Urothelium cell line (cell line): ENCODE results near the gene RIPOR2.

Experiments used
- DNase-seq: peaks from one replicate; pipeline ENCODE4 v3.0.0; 2011; ENCODE audit warnings: low spot score, mixed read lengths
- FAIRE-seq: peaks from 2 replicates; lab custom pipeline; 2011; peaks lifted over from hg19 to GRCh38; lab: Jason Lieb, UNC

RIPOR2 gene, protein sequence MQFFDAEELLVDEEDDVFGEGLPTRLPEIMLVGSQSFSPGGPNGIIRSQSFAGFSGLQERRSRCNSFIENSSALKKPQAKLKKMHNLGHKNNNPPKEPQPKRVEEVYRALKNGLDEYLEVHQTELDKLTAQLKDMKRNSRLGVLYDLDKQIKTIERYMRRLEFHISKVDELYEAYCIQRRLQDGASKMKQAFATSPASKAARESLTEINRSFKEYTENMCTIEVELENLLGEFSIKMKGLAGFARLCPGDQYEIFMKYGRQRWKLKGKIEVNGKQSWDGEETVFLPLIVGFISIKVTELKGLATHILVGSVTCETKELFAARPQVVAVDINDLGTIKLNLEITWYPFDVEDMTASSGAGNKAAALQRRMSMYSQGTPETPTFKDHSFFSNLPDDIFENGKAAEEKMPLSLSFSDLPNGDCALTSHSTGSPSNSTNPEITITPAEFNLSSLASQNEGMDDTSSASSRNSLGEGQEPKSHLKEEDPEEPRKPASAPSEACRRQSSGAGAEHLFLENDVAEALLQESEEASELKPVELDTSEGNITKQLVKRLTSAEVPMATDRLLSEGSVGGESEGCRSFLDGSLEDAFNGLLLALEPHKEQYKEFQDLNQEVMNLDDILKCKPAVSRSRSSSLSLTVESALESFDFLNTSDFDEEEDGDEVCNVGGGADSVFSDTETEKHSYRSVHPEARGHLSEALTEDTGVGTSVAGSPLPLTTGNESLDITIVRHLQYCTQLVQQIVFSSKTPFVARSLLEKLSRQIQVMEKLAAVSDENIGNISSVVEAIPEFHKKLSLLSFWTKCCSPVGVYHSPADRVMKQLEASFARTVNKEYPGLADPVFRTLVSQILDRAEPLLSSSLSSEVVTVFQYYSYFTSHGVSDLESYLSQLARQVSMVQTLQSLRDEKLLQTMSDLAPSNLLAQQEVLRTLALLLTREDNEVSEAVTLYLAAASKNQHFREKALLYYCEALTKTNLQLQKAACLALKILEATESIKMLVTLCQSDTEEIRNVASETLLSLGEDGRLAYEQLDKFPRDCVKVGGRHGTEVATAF

DNA sequence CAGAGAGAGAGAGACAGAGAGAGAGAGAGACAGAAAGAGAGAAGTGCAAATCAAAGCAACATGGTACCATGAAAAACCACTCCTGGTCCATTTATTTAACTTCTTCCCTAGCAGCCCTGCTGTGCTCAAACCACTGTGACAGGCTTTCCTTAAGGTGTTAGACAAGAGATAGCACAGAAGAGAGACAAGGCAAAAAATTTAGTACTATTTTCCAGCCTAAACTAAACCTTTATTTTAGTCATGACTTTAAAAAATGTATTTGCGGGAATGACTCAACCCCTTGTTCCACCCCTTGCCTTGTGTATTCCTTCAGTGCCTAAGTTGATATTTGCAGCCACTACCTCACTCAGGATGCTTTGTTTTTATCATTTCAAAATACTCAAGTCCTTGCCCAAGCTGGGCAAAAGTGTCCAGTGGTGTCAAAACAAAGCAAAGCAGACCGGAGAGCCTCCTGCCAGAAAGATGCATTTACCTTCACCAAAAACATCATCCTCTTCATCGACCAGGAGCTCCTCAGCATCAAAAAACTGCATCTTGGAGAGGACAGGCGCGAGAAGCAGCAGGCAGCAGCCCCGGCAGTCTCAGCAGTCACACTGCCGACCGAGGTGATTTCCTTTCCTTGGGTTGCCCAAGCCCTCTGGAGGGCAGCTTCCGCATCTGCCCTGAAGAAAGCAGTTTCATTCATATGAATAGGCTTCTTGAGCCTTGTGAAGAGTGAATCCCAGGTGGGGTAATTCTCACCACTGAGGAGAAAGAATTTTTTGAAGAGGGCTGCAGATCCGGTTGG is at the start of gene RIPOR2:
TSS of gene RIPOR2 (minus strand) at position 595 of the 787 bp plus-strand sequence. CDS start at position 533, 62 bp downstream.
- DNase-seq (no peak), FAIRE-seq (no peak)

DNA sequence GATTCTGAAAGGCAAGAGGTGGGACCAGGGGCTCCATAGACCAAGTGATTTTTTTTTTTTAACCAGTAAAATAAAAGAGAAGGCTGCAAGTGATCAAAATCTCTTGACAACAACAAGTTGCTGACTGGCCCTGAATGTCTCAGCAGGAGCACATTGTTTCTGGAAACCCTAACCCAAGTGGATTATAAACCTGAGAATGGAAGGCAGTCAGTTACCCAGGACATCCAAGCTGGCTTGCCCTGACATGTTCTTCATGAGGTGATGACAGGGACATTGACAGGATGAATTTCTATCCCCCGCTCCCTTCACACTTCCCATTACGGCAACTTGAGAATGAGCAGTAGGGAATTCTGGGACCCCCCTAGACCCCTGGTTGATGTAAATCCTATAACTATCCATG is 49.6 kb upstream of the RIPOR2 start:
- DNase-seq (no peak), FAIRE-seq (no peak)

DNA sequence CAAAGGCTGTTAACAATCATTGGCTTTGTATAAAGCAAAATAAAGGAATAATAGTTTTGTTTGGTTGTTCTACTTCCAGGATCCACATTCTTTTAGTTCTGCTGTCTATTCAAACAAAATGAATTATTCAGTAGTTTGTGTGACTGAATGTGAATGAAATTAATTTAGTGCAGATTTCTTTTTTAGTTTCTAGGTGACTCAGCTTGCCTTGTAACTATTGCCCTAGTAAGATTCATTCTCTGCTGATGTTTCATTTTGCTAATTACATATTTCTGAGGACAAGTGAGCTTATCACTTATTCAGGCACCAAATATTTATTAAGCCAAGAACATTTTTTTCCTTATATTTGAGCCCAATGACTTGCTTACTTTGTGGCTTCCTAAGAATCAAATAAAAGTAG is 46.5 kb upstream of the RIPOR2 start:
- FAIRE-seq (no peak), DNase-seq (no peak)

DNA sequence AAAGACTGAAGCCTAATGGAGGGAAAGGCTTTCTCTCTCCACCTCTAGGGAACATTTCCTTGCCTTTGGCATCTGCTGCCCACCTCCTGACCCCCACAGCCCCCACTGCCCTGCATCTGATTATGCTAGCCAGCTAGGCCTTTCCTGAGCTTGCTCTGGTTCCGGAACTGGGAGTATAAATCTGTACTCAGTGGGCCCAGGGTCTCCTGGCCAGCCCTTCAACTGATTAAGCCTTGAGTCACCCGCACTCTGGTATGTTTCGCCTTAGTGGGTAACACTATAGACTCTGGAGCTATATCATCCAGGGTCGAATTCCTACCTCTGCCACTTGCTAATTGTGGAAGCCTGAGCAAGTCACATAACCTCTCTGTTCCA is 45.6 kb upstream of the RIPOR2 start:
- FAIRE-seq, result no peak

DNA sequence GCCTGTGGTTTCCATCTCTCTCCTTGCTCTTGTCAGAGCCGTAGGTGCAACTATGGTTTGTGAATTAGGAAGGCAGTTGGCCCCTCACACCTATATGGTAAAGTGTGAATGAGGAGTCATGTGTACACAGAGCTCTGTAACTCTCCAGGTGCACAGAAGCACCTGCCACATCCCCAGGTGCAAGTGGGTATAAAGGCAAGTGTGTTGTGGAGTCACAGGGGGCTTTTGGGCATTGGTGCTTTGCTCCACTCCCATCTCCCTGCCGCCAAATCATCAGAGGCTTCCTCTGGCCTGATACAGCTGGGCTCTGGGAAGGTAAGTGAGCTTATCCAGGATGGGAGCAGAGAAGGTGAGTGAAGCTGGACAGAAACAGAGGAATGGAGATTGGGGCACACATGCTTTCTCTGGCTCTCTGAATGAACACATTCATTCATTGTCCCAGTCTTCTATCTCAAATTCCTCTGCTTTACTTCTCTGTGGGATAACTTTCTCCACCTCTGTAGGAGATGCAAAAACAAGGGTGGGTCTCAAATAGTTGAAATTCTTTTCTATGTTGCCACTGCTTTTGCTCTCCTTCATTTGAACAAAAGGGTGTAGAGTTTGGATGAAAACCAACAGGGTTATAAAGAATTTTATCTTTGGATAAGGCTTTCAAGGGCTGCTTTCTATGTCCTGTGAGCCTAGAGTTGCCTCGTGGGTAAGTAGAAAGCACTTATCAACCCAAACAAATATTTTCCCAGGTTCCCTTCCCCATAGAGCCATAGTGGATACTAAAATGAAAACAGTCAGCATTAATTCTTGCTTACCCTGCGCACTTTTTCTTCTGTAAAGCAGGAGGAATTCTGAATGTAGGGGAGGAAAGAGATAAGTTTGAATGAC is 45.0 kb upstream of the RIPOR2 start:
- peak; percentile 25 for DNase-seq
- FAIRE-seq, result no peak

More for the DNA sequence above, 45.6 kb upstream of the RIPOR2 start:
- peak; percentile 13 for DNase-seq

DNA sequence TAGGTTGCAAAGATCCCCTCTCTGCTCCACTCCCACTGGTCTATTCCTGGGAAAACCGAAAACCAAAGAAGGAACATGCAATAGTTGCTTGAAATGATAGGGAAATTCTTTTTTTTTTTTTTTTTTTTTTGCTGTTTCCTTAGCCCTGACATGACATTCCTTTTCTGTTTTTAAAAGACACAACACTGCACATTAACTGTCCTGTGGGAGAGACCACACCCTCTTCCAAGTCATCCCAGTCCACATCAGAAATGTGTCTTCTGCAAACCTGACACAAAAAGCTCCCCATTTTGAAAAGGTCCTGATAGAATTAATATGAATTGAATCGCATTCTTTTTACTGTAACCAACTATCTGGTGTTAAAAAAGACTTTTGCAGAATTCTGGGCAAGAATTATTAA is 43.4 kb upstream of the RIPOR2 start:
- no peak for DNase-seq
- no peak for FAIRE-seq

DNA sequence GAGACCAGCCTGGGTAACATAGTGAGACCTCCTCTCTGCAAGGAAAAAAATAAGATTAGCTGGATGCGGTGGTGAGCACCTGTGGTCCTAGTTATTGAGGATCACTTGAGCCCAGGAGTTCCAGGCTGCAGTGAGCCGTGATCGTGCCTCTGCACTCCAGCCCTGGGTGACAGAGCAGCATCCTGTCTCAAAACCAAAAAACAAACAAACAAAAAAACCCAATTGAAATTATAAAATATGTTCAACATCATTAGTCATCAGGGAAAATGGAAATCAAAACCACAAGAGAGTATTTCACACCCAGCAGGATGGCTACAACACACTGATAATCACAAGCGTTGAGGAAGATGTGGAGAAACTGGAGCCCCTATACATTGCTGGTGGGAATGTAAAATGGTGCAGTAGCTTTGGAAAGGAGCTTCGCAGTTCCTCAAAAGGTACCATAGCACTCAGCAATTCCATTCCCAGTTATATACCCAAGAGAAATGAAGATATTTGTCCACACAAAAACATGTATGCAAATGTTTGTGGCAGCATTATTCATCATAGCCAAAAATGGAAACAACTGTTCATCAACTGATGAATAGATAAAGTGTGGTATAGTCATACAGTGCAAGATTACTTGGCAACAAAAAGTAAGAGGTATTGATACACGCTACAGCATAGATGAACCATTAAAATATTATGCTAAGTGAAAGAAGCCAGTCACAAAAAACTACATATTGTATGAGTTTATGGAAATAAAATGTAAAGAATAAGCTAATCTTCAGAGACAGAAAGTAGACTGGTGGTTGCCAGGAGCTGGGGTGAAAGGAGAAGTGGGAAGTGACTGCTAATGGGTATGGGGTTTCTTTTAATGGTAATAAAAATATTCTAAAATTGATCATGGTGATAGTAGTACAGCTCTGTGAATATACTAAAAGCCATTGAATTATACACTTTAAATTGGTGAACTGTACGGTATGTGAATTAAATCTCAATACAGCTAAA is 38.7 kb upstream of the RIPOR2 start:
- FAIRE-seq, result no peak
- DNase-seq, result no peak

DNA sequence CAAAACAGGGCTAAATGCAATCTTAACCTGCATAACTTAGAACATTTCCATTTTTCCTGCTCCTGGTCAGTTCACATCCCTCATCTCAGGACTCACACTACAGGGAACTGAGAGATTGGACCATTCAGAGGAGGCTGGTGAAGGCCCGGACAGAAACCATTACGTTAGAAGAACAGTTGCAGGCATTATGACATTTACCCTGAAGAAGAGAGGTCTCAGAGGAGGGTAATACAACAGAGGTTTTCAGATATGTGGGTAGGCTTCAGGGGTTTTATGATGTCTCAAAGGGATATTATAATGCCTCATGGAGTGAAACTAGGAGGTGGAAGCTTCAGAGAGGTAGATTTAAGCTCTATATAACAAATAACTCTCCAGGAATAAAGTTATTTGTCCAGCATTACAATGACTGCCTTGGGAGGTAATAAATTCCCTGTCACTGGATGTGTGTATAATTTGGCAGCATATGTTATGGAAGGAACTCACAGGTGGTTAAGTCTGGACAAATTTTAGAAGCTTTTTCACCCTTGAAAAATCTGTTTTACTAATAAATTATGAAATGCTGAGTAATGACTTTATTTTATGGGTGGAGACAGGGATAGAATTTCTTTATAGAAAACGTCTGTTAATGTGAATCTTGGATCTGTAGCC is 36.7 kb upstream of the RIPOR2 start:
- FAIRE-seq (no peak), DNase-seq (no peak)

DNA sequence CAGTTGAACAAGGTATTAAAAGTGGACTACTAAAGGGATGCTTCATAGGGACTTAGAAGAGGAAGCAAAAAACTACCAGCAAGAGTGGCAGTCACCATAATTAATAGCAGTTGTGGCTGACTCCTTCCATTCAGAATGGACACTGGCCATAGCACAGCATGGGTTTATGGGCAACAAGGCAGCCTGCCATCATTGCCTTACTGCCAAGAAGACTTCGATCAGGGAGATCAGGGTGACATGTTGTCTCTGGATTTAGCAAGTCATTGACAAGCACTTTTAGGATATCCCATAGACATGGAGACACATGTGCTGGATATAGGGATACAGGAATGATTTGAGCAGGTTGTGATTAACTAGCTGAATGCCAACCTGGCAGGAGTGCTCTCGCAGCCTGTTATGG is 35.3 kb upstream of the RIPOR2 start:
- FAIRE-seq, result no peak
- no peak for DNase-seq

DNA sequence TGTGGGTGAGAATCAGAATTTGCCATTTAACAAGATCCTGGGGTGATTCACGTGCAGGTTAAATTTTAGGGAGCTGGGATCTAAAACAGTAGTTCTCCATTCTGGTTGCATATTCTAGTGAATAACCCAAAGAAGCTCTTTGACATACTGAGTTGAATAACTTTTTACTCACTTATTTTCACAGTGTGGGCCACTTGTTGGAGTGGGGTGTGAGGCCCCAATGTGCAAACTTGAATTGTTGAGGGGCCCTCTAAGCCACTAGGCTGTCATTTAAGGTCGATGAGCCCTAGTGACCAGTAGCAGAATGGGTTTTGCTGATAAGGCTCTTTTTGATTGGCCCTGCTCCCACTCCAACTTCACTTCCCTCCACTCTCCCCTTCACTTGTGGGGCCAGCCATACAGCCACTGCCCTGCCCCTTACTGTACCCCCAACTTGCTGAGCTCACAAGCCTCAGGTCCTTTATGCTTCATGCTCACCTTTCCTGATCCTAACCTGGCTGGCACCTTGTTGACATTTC is 33.6 kb upstream of the RIPOR2 start:
- FAIRE-seq, result no peak
- DNase-seq, result no peak

DNA sequence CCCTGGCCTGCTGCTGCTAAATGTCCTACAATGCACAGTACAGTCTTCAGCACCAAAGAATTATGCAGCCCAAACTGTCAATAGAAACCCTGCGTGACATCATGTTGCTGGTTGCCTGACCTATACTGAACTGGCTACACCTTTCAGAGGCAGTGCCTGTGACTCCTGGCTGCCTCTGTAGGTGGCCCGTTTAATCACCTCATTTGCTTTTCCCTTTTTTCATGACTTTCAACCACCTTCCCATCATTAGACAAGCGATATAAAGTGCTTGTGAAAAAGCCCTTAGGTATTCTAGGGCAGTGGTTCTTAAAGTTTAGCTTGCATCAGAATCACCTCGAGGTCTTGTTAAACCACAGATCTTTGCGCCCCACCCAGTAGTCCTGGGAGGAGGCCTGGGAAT is 33.0 kb upstream of the RIPOR2 start:
- FAIRE-seq, result no peak

DNA sequence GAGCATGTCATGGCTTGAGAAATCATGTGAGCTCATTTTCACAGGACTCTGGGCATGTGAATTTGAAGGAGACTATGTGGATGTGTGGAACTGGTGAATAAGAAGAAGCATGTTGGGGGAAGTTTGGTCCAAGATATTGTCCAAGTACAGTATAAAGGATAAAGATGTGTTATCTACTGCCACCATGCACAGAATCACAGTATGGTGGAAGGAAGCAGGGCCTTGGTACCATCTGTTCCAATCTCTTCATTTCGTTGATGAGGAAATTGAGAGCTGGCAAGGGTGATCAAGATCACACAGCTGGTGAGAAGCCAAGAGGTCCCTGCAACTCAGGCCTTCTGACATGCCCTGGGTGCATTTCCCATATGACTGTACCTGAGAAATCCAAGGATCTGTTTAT is 31.5 kb upstream of the RIPOR2 start:
- DNase-seq, result no peak
- FAIRE-seq, result no peak

More for the DNA sequence above, 33.0 kb upstream of the RIPOR2 start:
- no peak for DNase-seq

DNA sequence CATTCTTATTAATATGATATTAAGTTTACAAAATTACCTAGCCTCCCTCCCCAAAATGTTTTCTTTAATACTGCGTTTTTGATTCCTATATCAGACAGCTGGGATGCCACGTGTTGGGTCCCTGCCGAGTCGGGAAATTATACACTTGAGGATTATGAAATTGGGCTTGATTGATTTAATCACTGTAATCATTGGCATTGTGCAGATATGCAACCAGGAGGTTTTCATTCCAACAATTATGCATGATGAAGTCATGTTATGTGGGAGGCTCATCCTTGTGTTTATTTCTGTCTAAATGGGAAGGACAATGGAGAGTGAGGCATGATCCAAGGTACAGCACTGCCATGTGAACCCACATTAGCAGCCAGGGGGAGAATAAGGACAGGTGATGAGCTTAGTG is 30.6 kb upstream of the RIPOR2 start:
- DNase-seq (no peak), FAIRE-seq (no peak)

DNA sequence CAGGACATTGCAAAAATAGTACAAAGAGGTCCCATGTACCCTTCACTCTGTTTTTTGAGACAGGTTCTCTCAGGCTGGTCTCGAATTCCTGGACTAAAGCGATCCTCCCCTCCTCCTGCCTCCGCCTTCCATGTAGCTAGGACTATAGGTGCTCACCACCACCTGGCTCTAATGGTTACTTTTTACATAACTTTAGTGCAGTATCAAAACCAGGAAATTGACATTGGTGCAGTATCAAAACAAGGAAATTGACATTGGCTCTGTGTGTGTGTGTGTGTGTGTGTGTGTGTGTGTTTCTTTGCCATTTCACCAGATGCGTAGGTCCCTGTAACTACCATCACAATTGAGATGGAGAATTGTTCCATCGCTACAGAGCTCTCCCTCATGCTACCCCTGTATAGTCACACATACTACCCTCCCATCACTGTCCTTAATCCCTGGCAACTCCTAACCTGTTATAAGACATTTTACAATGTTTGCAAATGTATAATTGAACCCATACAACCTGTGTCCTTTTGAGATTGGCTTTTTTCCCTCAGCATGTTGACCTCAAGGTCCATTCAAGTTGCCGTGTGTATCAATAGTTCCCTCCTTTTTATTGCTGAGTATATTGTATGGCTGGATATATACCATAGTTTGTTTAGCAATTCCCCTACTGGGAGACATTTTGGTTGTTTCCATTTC is 28.3 kb upstream of the RIPOR2 start:
- no peak for FAIRE-seq
- DNase-seq, result no peak

DNA sequence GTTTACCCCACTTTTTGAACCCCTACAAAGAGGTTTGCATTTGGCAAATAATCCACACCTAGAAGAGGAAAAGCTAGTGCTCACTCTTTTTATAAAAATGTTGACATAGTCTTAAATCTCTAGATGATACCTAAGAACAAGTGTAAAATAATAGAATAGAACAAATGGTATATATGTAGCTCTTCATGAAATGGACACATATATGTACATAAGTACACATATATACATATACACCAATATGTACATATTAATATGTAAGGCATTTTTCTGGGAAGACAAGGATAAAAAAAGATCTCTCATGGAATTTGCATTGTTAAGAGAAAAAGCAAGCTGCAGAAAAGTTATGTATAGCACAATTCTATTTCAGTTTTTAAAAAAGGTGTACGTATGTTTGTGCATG is 27.6 kb upstream of the RIPOR2 start:
- FAIRE-seq (no peak), DNase-seq (no peak)

DNA sequence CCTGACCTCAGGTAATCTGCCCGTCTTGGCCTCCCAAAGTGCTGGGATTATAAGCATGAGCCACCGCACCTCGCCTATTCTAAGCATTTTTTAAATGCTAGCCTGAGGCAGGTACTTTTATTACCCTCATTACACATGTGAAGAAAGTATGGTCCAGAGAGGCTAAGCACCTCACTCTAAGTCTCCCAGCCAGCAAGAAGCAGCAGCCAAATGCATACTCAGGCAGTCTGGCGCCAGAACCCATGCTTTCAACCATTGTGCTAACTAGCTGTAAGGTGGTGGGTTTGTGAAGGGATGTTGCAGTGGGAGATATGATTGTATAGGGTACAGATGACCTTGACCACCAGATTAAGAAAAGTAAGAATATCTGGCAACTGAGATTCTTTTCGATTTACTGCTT is 26.1 kb upstream of the RIPOR2 start:
- no peak for FAIRE-seq
- no peak for DNase-seq

DNA sequence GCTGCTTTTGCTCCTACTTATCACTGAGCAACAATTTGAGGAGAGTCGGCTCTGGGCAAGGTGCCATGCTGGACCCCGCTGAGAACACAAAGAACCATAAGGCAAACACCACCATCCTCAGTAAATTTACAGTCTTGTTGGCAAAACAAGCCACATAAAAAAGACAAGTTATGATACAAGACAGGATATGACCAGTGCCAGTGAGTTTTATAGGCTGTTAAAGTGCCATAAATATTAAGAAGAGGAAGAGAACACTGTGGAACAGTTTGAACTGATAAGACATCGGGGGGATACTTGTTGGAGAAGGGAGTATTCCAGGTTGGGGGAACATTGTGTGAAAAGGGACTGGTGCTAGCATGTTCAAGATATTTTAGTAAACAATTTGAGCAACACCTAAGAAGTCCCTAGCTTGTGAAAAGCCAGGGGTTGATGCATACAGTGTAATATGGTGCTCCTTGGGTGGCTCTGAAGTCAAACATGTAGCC is 25.3 kb upstream of the RIPOR2 start:
- DNase-seq (no peak), FAIRE-seq (no peak)
